ENCODE results near the gene KCNG4.
"Not testable (repeated sequence)": the region's sequence is repeated elsewhere in the genome, so short reads cannot be mapped to it uniquely, and the experiment has no call there.

The KCNG4 gene

DNA sequence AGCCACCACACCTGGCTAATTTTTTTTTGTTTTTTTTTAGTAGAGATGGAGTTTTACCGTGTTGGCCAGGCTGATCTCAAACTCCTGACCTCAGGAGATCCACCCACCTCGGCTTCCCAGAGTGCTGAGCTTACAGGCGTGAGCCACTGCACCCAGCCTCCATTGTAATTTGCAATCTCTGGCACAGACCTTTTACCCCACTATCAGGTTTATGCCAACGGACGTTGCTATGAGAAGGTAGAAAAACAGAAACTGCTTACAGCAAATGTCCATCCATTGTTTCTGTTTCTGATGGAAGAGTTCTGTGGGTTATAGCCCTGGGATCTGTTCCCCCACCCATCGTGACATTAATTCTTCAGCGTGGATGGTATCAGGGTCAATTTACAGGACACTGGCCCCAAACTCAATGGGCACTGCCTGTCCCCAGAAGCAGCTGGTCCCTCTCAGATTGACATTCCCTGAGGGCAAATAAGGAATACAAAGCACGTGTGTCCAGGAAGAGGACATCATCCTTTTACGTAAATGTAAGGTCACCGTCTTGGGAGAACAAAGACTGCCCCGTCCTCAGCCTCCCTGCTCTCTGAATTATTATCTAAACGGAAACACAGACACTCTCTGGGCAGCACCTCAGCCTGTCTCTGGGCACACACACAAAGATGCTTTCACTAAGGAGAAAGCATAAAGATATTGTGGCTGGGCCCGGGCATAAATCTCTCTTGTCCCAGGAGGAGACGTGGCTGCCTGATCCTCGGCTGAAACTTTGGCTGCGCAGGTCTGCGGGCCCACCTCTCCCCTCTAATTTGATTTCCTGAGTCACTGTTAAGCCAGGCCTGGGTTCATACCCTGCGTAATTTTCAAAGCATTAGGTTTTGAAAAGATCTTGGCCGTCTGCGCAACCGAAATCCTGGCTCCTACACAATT is 5.2 kb downstream of the KCNG4 start:
- no peak for DNase-seq

DNA sequence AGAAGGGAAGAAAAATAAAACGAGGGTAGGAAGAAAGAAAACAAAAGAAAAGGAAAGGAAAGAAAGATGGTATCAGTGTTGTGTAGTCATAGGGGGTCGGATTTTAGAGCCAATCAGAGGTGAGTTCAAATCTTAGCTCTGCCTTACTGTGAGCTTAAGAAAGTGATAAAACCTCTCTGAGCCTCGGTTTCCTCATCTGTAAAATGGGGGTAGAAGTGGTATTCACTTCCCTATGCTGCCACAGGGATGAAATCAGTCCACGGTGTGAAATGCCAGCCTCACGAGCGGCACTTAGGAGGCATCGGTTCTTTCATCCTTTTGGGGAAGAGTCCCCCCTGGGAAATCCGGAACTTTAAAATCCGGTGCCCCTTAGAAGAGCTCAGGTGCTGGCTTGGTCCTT is 6.1 kb downstream of the KCNG4 start:
- no peak for DNase-seq

- no peak for DNase-seq
These were observed 6.8 kb downstream of the KCNG4 start for GRCh38 chr16:84232969-84233368.

GRCh38 chr16:84232060-84232459 is 7.8 kb downstream of the KCNG4 start:
- DNase-seq, result no peak

- no peak for DNase-seq
These were observed 10.3 kb downstream of the KCNG4 start for GRCh38 chr16:84229471-84229870.

- DNase-seq, result no peak
These were observed 11.5 kb downstream of the KCNG4 start for GRCh38 chr16:84228256-84228838.

DNA sequence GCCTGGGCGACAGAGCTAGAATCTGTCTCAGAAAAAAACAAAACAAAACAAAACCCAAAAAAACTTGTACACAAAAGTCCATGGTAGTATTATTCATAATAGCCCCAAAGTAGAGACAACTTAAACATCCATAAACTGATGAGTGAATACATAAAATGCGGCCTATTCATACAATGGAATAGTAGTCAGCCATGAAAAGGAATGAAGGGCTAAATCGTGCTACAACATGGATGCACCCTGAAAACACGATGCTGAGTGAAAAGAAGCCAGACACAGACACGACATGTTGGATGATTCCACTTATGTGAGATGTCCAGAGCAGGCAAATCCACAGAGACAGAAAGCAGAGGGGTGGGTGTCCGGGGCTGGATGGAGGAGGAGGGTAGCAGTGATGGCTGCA is 12.3 kb downstream of the KCNG4 start:
- DNase-seq, result no peak

DNA sequence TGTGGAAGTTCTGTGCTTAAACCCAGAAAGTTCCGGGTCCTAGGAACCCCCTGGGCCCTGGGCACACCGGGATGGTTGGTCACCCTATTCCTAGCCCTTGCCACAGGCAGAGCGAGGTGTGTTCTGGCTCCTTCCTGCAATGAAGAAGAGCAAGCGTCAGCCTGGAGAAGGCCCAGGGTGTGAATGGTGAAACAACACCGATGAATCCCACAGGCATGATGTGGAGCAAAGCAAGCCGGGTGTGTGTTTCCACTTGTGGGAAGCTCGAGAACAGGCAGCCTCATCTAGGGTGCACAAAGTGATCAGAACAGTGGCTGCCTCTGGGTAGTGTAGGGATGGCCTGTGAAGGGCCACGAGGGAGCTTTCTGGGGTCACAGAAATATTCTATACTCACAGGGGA is 13.8 kb downstream of the KCNG4 start:
- no peak for DNase-seq

- DNase-seq, result no peak
These were observed 14.2 kb downstream of the KCNG4 start for GRCh38 chr16:84225571-84225970.

DNA sequence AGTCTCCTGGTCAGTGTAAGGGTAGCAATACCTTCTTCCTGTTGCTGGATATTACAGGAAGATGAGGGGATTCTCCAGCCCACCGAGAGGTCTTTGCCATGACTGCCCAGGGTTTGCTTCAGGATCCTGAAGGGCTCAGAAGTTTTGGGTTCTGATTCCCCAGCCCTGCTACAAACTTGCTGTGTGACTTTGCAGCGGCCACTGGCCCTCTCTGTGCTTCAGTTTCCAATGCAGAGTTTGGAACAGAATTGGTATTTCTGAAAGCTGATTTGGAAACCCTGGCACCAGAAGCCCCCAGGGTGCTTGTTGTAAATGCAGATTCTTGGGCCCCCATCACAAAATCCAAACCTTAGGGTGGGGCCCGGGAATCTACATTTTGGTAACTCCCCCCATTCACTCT is 14.7 kb downstream of the KCNG4 start:
- DNase-seq, result no peak

DNA sequence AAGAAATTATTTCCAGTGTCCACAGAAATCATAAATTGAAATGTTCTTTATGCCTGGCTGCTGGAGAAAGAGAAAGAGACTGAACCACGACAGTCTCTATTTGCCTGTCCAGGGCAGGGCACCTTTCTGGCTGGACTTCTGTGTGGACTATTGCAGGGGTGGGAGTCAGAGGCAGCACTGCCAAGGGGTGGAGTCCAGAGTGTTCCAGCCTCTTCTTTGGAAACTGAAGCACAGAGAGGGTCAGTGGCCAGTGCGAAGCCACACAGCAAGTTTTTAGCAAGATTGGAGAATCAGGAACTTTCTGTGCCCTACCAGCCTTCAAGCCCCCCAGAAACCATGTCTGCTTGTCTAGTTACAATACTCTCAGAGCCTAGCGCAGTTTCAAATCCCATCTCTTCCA is 15.3 kb downstream of the KCNG4 start:
- no peak for DNase-seq

- no peak for DNase-seq
These were observed 16.4 kb downstream of the KCNG4 start for GRCh38 chr16:84223456-84223855.

GRCh38 chr16:84220851-84221250 is 19.0 kb downstream of the KCNG4 start:
- no peak for DNase-seq

GRCh38 chr16:84218956-84219355 is 20.9 kb downstream of the KCNG4 start:
- DNase-seq, result no peak

GRCh38 chr16:84218176-84218823 is 21.5 kb downstream of the KCNG4 start:
- no peak for DNase-seq

- not testable (repeated sequence) for DNase-seq
These were observed 23.7 kb downstream of the KCNG4 start for GRCh38 chr16:84216144-84216543.

DNA sequence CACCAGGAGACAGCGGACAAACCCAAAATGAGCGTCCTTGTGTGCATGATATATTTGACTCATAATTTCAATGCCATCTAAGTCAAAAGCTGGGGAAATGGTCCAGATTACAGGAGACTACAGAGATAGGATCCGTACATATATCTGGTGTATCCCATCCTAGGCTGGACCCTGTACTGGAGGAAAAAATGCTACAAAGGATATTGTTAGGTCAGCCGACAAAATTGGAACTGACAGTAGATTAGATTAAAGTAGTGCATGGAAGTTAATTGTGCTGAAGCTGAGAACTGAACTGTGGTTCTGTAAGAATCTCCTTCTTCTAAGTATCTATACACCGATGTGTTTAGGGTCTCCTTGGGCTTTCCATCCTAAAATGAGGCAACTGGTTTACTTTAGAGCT is 24.3 kb downstream of the KCNG4 start:
- no peak for DNase-seq

- no peak for DNase-seq
These were observed 25.3 kb downstream of the KCNG4 start for GRCh38 chr16:84214451-84215066.

DNA sequence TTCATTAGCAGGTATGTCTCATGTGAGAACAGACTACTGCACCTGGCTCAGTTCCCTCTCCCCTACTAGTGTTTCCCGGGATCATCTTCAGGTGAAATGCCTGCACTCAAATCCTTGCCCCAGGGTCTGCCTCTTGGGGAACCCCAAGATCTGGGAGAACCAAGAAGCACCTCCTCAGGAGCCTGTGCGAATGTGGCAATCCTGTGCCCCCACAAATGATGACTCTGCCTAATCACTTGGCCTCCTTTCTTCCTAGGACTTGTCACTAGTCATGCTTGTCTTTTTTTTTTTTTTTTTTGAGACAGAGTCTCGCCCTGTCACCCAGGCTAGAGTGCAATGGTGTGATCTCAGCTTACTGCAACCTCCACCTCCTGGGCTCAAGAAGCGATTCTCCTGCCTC is 27.2 kb downstream of the KCNG4 start:
- DNase-seq, result no peak

- DNase-seq, result no peak
These were observed 27.7 kb downstream of the KCNG4 start for GRCh38 chr16:84212154-84212553.

- no peak for DNase-seq
These were observed 29.8 kb downstream of the KCNG4 start for GRCh38 chr16:84209989-84210388.

GRCh38 chr16:84207879-84208278 is 31.9 kb downstream of the KCNG4 start:
- DNase-seq, result no peak

DNA sequence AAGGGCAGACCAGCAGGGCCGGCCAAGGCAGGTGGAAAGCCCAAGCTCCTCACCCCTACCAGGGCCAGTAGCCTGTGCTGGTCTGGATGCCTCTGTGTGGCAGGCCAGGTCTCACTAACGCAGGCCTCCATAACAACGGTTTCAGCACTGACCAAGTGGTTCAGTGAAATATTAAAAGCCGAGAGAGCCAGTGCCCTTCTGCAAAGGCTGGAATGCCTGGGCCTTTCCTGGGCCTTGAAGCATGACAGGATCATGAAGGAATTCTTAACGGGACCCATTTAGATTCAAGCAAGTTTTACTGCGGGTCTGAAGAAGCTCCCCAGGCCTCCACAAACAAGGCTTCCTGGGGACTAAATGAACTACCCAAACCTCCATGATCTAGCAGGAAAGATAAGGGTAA is 32.6 kb downstream of the KCNG4 start:
- no peak for DNase-seq

Data from NCI-H1436 treated with DMSO at 0.1 percent for 48 hours (cell line).